ENCODE data around the gene TBC1D16.

Gene TBC1D16

GRCh38 chr17:79935197-79935885 lies 100.3 kb downstream of the TBC1D16 start:
- no peak for TF ChIP-seq CTCF (IDR thresholded peaks at IDR 0.05)

- no peak for TF ChIP-seq CTCF (IDR thresholded peaks at IDR 0.05)
Observed at GRCh38 chr17:79934653-79934970, 101.1 kb downstream of the TBC1D16 start.

- no peak for TF ChIP-seq CTCF (IDR thresholded peaks at IDR 0.05)
Observed at GRCh38 chr17:79933863-79934652, 101.6 kb downstream of the TBC1D16 start.

- no peak for TF ChIP-seq CTCF (IDR thresholded peaks at IDR 0.05)
Observed at GRCh38 chr17:79932451-79933306, 103.0 kb downstream of the TBC1D16 start.

GRCh38 chr17:79931817-79932309 lies 103.8 kb downstream of the TBC1D16 start:
- TF ChIP-seq CTCF (IDR thresholded peaks at IDR 0.05): no peak

GRCh38 chr17:79930877-79931816 lies 104.5 kb downstream of the TBC1D16 start:
- TF ChIP-seq CTCF (IDR thresholded peaks at IDR 0.05): no peak
